Dendritic cell treated with granulocyte-macrophage colony-stimulating factor and Interleukin-4, amounts not matched to agents 40 ng/mL and 50 ng/mL, for 4 days (primary cell): ENCODE measurements around the gene C8B.

Experiments used
- H3K27ac Mint-ChIP-seq: one replicate; pipeline ENCODE4 v1.8.0; 2022; ENCODE audit warnings: mild to moderate bottlenecking, mixed read lengths
- H3K27me3 Mint-ChIP-seq: one replicate; pipeline ENCODE4 v1.8.0; 2022; ENCODE audit warnings: mild to moderate bottlenecking, mixed read lengths
- H3K36me3 Mint-ChIP-seq: one replicate; pipeline ENCODE4 v1.8.0; 2022; ENCODE audit warnings: low read depth, mixed read lengths
- H3K4me1 Mint-ChIP-seq: one replicate; pipeline ENCODE4 v1.8.0; 2022; ENCODE audit warnings: low read depth, mixed read lengths
- H3K4me3 Mint-ChIP-seq: one replicate; pipeline ENCODE4 v1.8.0; 2022; ENCODE audit warnings: mild to moderate bottlenecking, moderate library complexity, mixed read lengths
- H3K9me3 Mint-ChIP-seq: one replicate; pipeline ENCODE4 v1.8.0; 2022; ENCODE audit warnings: mixed read lengths
- intact Hi-C: fragments of 100-400 bp; cut with micrococcal nuclease; formaldehyde crosslinking; loops from one replicate; pipeline ENCODE4 v1.15.0; 2022

C8B gene

GRCh38 chr1:56964349-56965017 is 1.3 kb downstream of the C8B start:
- H3K27me3 Mint-ChIP-seq = no peaks in the 10 kb centered on the region
- H3K4me3 Mint-ChIP-seq = no peak overlapping the region
- H3K9me3 Mint-ChIP-seq = no peaks in the 10 kb centered on the region
- no peaks in the 10 kb centered on the region for H3K36me3 Mint-ChIP-seq
- H3K4me1 Mint-ChIP-seq = no peaks in the 10 kb centered on the region
- intact Hi-C loops = no loop called here
- H3K27ac Mint-ChIP-seq = no peak overlapping the region

- intact Hi-C loops = no loop called here
- Mint-ChIP-seq H3K27me3 (no peaks in the 10 kb centered on the region), H3K4me1 (no peaks in the 10 kb centered on the region), H3K36me3 (no peaks in the 10 kb centered on the region), H3K27ac (no peak overlapping the region), H3K9me3 (no peaks in the 10 kb centered on the region), H3K4me3 (no peak overlapping the region)
Observed at GRCh38 chr1:56963667-56964066, 2.1 kb downstream of the C8B start.

GRCh38 chr1:56961426-56961825 is 4.4 kb downstream of the C8B start:
- H3K36me3 Mint-ChIP-seq = no peaks in the 10 kb centered on the region
- intact Hi-C loops = no loop called here

GRCh38 chr1:56958526-56958925 is 7.3 kb downstream of the C8B start:
- no peak overlapping the region for H3K27ac Mint-ChIP-seq
- H3K36me3 Mint-ChIP-seq = no peaks in the 10 kb centered on the region
- H3K27me3 Mint-ChIP-seq = peaks cover 3% of the 10 kb centered on the region
- H3K4me1 Mint-ChIP-seq = no peaks in the 10 kb centered on the region
- no peak overlapping the region for H3K4me3 Mint-ChIP-seq
- no peaks in the 10 kb centered on the region for H3K9me3 Mint-ChIP-seq
- intact Hi-C loops = no loop called here

More at GRCh38 chr1:56961426-56961825, 4.4 kb downstream of the C8B start:
- Mint-ChIP-seq H3K9me3 (no peaks in the 10 kb centered on the region), H3K4me1 (no peaks in the 10 kb centered on the region), H3K4me3 (no peak overlapping the region), H3K27ac (no peak overlapping the region), H3K27me3 (peaks cover 3% of the 10 kb centered on the region)

- H3K27me3 Mint-ChIP-seq = peaks cover 3% of the 10 kb centered on the region
- no peak overlapping the region for H3K4me3 Mint-ChIP-seq
- no peak overlapping the region for H3K27ac Mint-ChIP-seq
- H3K36me3 Mint-ChIP-seq = no peaks in the 10 kb centered on the region
- intact Hi-C loops = no loop called here
- no peaks in the 10 kb centered on the region for H3K9me3 Mint-ChIP-seq
- no peaks in the 10 kb centered on the region for H3K4me1 Mint-ChIP-seq
Observed at GRCh38 chr1:56957931-56958330, 7.9 kb downstream of the C8B start.

GRCh38 chr1:56954664-56955063 is 11.2 kb downstream of the C8B start:
- H3K36me3 Mint-ChIP-seq = no peaks in the 10 kb centered on the region
- no peaks in the 10 kb centered on the region for H3K9me3 Mint-ChIP-seq
- peaks cover 3% of the 10 kb centered on the region for H3K27me3 Mint-ChIP-seq
- no peaks in the 10 kb centered on the region for H3K4me1 Mint-ChIP-seq
- no peak overlapping the region for H3K27ac Mint-ChIP-seq
- no peak overlapping the region for H3K4me3 Mint-ChIP-seq
- intact Hi-C loops = no loop called here

- Mint-ChIP-seq H3K27me3 (peaks cover 3% of the 10 kb centered on the region), H3K9me3 (no peaks in the 10 kb centered on the region), H3K4me3 (no peak overlapping the region), H3K36me3 (no peaks in the 10 kb centered on the region), H3K4me1 (no peaks in the 10 kb centered on the region), H3K27ac (no peak overlapping the region)
- intact Hi-C loops = no loop called here
Observed at GRCh38 chr1:56953386-56953785, 12.4 kb downstream of the C8B start.

- no peaks in the 10 kb centered on the region for H3K9me3 Mint-ChIP-seq
- H3K4me1 Mint-ChIP-seq = no peaks in the 10 kb centered on the region
- H3K4me3 Mint-ChIP-seq = no peak overlapping the region
- no peak overlapping the region for H3K27ac Mint-ChIP-seq
- H3K36me3 Mint-ChIP-seq = no peaks in the 10 kb centered on the region
- no peaks in the 10 kb centered on the region for H3K27me3 Mint-ChIP-seq
- intact Hi-C loops = no loop called here
Observed at GRCh38 chr1:56952501-56952900, 13.3 kb downstream of the C8B start.

GRCh38 chr1:56948403-56949023 is 17.3 kb downstream of the C8B start:
- no peaks in the 10 kb centered on the region for H3K4me1 Mint-ChIP-seq
- no peaks in the 10 kb centered on the region for H3K9me3 Mint-ChIP-seq
- intact Hi-C loops = no loop called here
- no peak overlapping the region for H3K4me3 Mint-ChIP-seq
- H3K27me3 Mint-ChIP-seq = no peaks in the 10 kb centered on the region
- H3K36me3 Mint-ChIP-seq = no peaks in the 10 kb centered on the region
- H3K27ac Mint-ChIP-seq = no peak overlapping the region

DNA sequence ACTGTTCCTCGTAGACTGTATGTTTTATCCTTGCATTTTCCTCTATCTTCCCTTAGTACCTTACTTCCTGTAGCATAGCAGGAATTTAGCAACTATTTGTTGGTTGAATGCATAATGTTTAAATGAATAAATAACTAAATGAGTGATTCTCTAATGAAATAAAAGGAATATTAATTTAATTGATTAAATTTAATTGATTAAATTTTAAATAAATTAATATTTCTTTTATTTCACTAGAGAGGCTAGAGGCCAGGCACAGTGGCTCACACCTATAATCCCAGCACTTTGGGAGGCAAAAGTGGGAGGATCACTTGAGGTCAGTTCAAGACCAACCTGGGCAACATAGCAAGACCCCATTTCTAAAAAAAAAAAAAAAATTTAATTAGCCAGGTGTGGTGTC is 25.8 kb downstream of the C8B start:
- no peak overlapping the region for H3K27ac Mint-ChIP-seq
- no peaks in the 10 kb centered on the region for H3K4me1 Mint-ChIP-seq
- intact Hi-C loops = no loop called here
- no peaks in the 10 kb centered on the region for H3K36me3 Mint-ChIP-seq
- no peaks in the 10 kb centered on the region for H3K27me3 Mint-ChIP-seq
- no peaks in the 10 kb centered on the region for H3K9me3 Mint-ChIP-seq
- H3K4me3 Mint-ChIP-seq = no peak overlapping the region

- no peaks in the 10 kb centered on the region for H3K27me3 Mint-ChIP-seq
- H3K27ac Mint-ChIP-seq = no peak overlapping the region
- no peaks in the 10 kb centered on the region for H3K9me3 Mint-ChIP-seq
- H3K36me3 Mint-ChIP-seq = no peaks in the 10 kb centered on the region
- H3K4me3 Mint-ChIP-seq = no peak overlapping the region
- H3K4me1 Mint-ChIP-seq = no peaks in the 10 kb centered on the region
- intact Hi-C loops = no loop called here
Observed at GRCh38 chr1:56939209-56939608, 26.6 kb downstream of the C8B start.

GRCh38 chr1:56938646-56939045 is 27.2 kb downstream of the C8B start:
- intact Hi-C loops = no loop called here
- no peaks in the 10 kb centered on the region for H3K4me1 Mint-ChIP-seq
- H3K4me3 Mint-ChIP-seq = no peak overlapping the region
- no peak overlapping the region for H3K27ac Mint-ChIP-seq
- H3K9me3 Mint-ChIP-seq = no peaks in the 10 kb centered on the region
- H3K27me3 Mint-ChIP-seq = no peaks in the 10 kb centered on the region
- H3K36me3 Mint-ChIP-seq = no peaks in the 10 kb centered on the region

- intact Hi-C loops = no loop called here
- H3K27me3 Mint-ChIP-seq = no peaks in the 10 kb centered on the region
- no peaks in the 10 kb centered on the region for H3K4me1 Mint-ChIP-seq
- H3K36me3 Mint-ChIP-seq = no peaks in the 10 kb centered on the region
- H3K9me3 Mint-ChIP-seq = no peaks in the 10 kb centered on the region
- H3K4me3 Mint-ChIP-seq = no peak overlapping the region
- no peak overlapping the region for H3K27ac Mint-ChIP-seq
Observed at GRCh38 chr1:56934430-56935060, 31.3 kb downstream of the C8B start.

- no peaks in the 10 kb centered on the region for H3K27me3 Mint-ChIP-seq
- H3K4me3 Mint-ChIP-seq = no peak overlapping the region
- no peaks in the 10 kb centered on the region for H3K9me3 Mint-ChIP-seq
- no peaks in the 10 kb centered on the region for H3K36me3 Mint-ChIP-seq
- H3K4me1 Mint-ChIP-seq = no peaks in the 10 kb centered on the region
- intact Hi-C loops = no loop called here
- no peak overlapping the region for H3K27ac Mint-ChIP-seq
Observed at GRCh38 chr1:56933606-56934005, 32.2 kb downstream of the C8B start.
